ENCODE data around the gene ITIH5. TPM values are rescaled to one million over a fixed set of nuclear protein-coding genes. Genes with fewer than 3 reads are reported as not detected.

The ITIH5 gene
- total and polyA plus RNA-seq, 2 experiments from 2014 or later, result 22.3 to 22.8 TPM

DNA sequence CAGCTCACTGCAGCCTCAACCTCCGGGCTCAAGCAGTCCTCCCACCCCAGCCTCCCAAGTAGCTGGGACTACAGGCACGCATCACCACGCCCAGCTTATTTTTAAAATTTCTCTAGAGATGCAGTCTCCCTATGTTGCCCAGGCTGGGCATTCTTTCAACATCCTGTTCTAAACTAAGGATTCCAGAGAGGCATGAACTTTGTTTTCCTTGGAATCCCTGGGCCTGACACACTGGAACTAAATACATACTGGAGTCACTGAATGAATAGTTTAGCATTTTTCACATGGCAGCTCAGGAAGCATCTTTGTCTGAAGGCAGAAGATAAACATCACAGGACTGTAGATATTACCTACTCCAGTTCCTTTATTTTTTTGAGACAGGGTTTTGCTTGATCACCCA, 108.7 kb downstream of the ITIH5 start:
- H3K79me2 ChIP-seq, result no peaks in the 10 kb centered on the region
- no peaks in the 10 kb centered on the region for H3K9me3 ChIP-seq (ENCODE audit: low read depth)
- DNase-seq (ENCODE audit: low spot score), result no peak
- no peak for TF ChIP-seq EZH2 (IDR thresholded peaks at IDR 0.05; ENCODE audit: borderline replicate concordance)
- no peak for TF ChIP-seq EZH2phosphoT487 (IDR thresholded peaks at IDR 0.05; ENCODE audit: low read depth, severe bottlenecking, unreplicated experiment)
- no peak for TF ChIP-seq CTCF (IDR thresholded peaks at IDR 0.05; ENCODE audit: poor library complexity)
- no peak overlapping the region for H2AFZ ChIP-seq
- WGBS (ENCODE audit: low lambda C conversion rate, missing lambda C conversion rate), result 98% methylated on average over 3 of the region's 3 CpGs
- no peaks in the 10 kb centered on the region for H3K9me2 ChIP-seq (replicated peaks; ENCODE audit: insufficient read depth)
- no peak overlapping the region for H3K27ac ChIP-seq
- no peak overlapping the region for H3K4me3 ChIP-seq
- no peaks in the 10 kb centered on the region for H3K36me3 ChIP-seq (replicated peaks; ENCODE audit: insufficient read depth, low read depth)
- no peak overlapping the region for H3K4me2 ChIP-seq
- peaks cover 26% of the 10 kb centered on the region for H3K4me1 ChIP-seq (ENCODE audit: insufficient read depth)
- no peaks in the 10 kb centered on the region for H4K20me1 ChIP-seq (ENCODE audit: insufficient read depth, poor library complexity, severe bottlenecking)
- no peaks in the 10 kb centered on the region for H3K27me3 ChIP-seq

GRCh38 chr10:7553531-7553930, 113.2 kb downstream of the ITIH5 start:
- WGBS (ENCODE audit: low lambda C conversion rate, missing lambda C conversion rate), result 89% methylated on average over 6 of the region's 10 CpGs
- TF ChIP-seq EZH2 (IDR thresholded peaks at IDR 0.05; ENCODE audit: borderline replicate concordance) (no peak), EZH2phosphoT487 (IDR thresholded peaks at IDR 0.05; ENCODE audit: low read depth, severe bottlenecking, unreplicated experiment) (no peak), CTCF (IDR thresholded peaks at IDR 0.05; ENCODE audit: poor library complexity) (no peak)

DNA sequence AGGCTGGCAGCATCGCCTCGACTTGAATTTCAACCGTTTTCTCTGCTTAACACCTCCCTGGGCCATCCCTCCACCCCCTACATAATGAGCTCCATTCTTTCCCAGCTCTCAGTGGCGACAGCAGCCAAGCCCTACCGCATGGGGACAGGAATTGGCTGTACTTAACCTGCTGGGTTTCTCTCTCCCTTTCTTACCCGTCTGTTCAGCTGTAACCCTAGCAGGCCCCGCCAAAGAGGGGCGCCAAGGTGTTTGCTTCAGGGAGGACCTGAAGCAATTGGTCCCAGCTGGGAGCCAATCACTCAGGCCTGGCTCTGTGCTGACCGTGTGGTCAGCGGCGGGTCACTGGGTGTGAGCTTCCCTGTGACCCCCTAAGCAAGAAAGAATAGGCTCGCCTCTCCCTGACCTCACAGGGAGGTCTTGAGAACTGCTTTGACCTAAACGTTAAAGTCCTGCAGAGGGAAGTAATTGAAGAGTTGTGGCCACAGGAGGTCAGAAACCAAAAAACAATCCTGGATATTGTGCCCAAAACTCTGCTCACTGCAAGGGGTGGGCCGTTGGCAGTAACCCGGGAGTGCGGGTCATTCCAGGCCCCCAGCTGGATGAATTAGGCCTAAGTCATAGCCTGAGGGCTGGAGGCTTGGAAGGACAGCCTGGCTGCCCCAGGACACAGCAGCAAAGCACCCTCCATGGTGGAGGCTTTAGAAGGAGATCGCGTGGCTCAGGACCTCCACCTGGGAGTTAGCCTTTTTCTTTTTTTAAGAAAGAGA, 114.6 kb downstream of the ITIH5 start:
- no peaks in the 10 kb centered on the region for H3K79me2 ChIP-seq
- no peak overlapping the region for H3K4me2 ChIP-seq
- H3K27me3 ChIP-seq, result no peaks in the 10 kb centered on the region
- DNase-seq (ENCODE audit: low spot score), result no peak
- no peak overlapping the region for H3K27ac ChIP-seq
- no peaks in the 10 kb centered on the region for H4K20me1 ChIP-seq (ENCODE audit: insufficient read depth, poor library complexity, severe bottlenecking)
- no peak overlapping the region for H2AFZ ChIP-seq
- no peak for TF ChIP-seq CTCF (IDR thresholded peaks at IDR 0.05; ENCODE audit: poor library complexity)
- TF ChIP-seq EZH2 (IDR thresholded peaks at IDR 0.05; ENCODE audit: borderline replicate concordance), result no peak
- TF ChIP-seq EZH2phosphoT487 (IDR thresholded peaks at IDR 0.05; ENCODE audit: low read depth, severe bottlenecking, unreplicated experiment), result no peak
- H3K4me3 ChIP-seq, result no peak overlapping the region
- no peaks in the 10 kb centered on the region for H3K9me3 ChIP-seq (ENCODE audit: low read depth)
- WGBS (ENCODE audit: low lambda C conversion rate, missing lambda C conversion rate), result 62% methylated on average over 18 of the region's 18 CpGs
- H3K4me1 ChIP-seq (ENCODE audit: insufficient read depth), result peaks cover 12% of the 10 kb centered on the region
- no peaks in the 10 kb centered on the region for H3K9me2 ChIP-seq (replicated peaks; ENCODE audit: insufficient read depth)
- no peaks in the 10 kb centered on the region for H3K36me3 ChIP-seq (replicated peaks; ENCODE audit: insufficient read depth, low read depth)

More at GRCh38 chr10:7553531-7553930, 113.2 kb downstream of the ITIH5 start:
- H3K9me2 ChIP-seq (replicated peaks; ENCODE audit: insufficient read depth), result no peaks in the 10 kb centered on the region
- no peaks in the 10 kb centered on the region for H3K9me3 ChIP-seq (ENCODE audit: low read depth)
- no peak overlapping the region for H3K4me3 ChIP-seq
- H3K4me1 ChIP-seq (ENCODE audit: insufficient read depth), result peaks cover 12% of the 10 kb centered on the region
- H3K79me2 ChIP-seq, result no peaks in the 10 kb centered on the region
- no peak overlapping the region for H3K4me2 ChIP-seq
- no peak overlapping the region for H3K27ac ChIP-seq
- H2AFZ ChIP-seq, result no peak overlapping the region
- no peaks in the 10 kb centered on the region for H3K27me3 ChIP-seq
- no peak for DNase-seq (ENCODE audit: low spot score)
- H4K20me1 ChIP-seq (ENCODE audit: insufficient read depth, poor library complexity, severe bottlenecking), result no peaks in the 10 kb centered on the region
- H3K36me3 ChIP-seq (replicated peaks; ENCODE audit: insufficient read depth, low read depth), result no peaks in the 10 kb centered on the region
